ENCODE data around the gene SEC14L3. TPM values are rescaled to one million over a fixed set of nuclear protein-coding genes. Genes with fewer than 3 reads are reported as not detected.

Gene SEC14L3
- total RNA-seq, 6 experiments from 2014 or later = 0.31 to 1.1 (median 0.55) TPM; not detected in 2

GRCh38 chr22:30447656-30448055 is 24.2 kb downstream of the SEC14L3 start:
- no peak overlapping the region for H3K4me3 ChIP-seq
- 33% methylated on average over 1 of the region's 3 CpGs for WGBS (ENCODE audit: insufficient coverage, low coverage, low lambda C conversion rate, missing lambda C conversion rate)
- DNase-seq (peak in 1 of 3 donors; percentile 22), ATAC-seq (no peak)
- no peaks in the 10 kb centered on the region for H3K9me3 ChIP-seq
- intact Hi-C loops (cut with DNase I) = loop anchor here in 1 of 2 donors (2.0 kb wide), 1 partner anchor 37 kb away; no protein-coding TSS in a partner anchor
- TF ChIP-seq CTCF (IDR thresholded peaks at IDR 0.05) (no peak), POLR2A (IDR thresholded peaks at IDR 0.05) (no peak)
- H3K36me3 ChIP-seq = no peaks in the 10 kb centered on the region
- H3K27me3 ChIP-seq = no peaks in the 10 kb centered on the region
- no peak overlapping the region for H3K27ac ChIP-seq
- H3K4me1 ChIP-seq = peaks cover 0 to 12% (median 0%) of the 10 kb centered on the region in 4 donors

- Histone ChIP-seq H3K27me3 (no peaks in the 10 kb centered on the region), H3K4me1 (peaks cover 0 to 12% (median 0%) of the 10 kb centered on the region in 4 donors), H3K9me3 (no peaks in the 10 kb centered on the region), H3K4me3 (no peak overlapping the region), H3K36me3 (no peaks in the 10 kb centered on the region), H3K27ac (no peak overlapping the region)
- TF ChIP-seq CTCF (IDR thresholded peaks at IDR 0.05) (no peak), POLR2A (IDR thresholded peaks at IDR 0.05) (no peak)
- no peak for DNase-seq
- peak in 3 of 4 donors; percentile 39 to 67 (median 51) for ATAC-seq
- WGBS (ENCODE audit: insufficient coverage, low coverage, low lambda C conversion rate, missing lambda C conversion rate) = 34% methylated on average over 5 of the region's 5 CpGs
- intact Hi-C loops (cut with DNase I) = loop anchor here in 1 of 2 donors (2.0 kb wide), 1 partner anchor 39 kb away; no protein-coding TSS in a partner anchor
Measured at GRCh38 chr22:30445438-30446145, 26.2 kb downstream of the SEC14L3 start.

- Histone ChIP-seq H3K4me1 (peaks cover 0 to 12% (median 0%) of the 10 kb centered on the region in 4 donors), H3K27me3 (no peaks in the 10 kb centered on the region), H3K4me3 (no peak overlapping the region), H3K9me3 (no peaks in the 10 kb centered on the region), H3K27ac (no peak overlapping the region), H3K36me3 (no peaks in the 10 kb centered on the region)
- intact Hi-C loops (cut with DNase I) = no loop called here
- DNase-seq (peak in 2 of 3 donors; percentile 56 to 62), ATAC-seq (peak; percentile 87 to 94 (median 92))
- peak; percentile 79 to 88 (median 82) for TF ChIP-seq CTCF (IDR thresholded peaks at IDR 0.05)
- no peak for TF ChIP-seq POLR2A (IDR thresholded peaks at IDR 0.05)
- 4% methylated on average over 4 of the region's 11 CpGs for WGBS (ENCODE audit: insufficient coverage, low coverage, low lambda C conversion rate, missing lambda C conversion rate)
Measured at GRCh38 chr22:30444632-30445437, 27.0 kb downstream of the SEC14L3 start.

- no peak for ATAC-seq
- intact Hi-C loops (cut with DNase I) = no loop called here
- no peaks in the 10 kb centered on the region for H3K9me3 ChIP-seq
- H3K36me3 ChIP-seq = no peaks in the 10 kb centered on the region
- H3K4me1 ChIP-seq = peaks cover 0 to 12% (median 0%) of the 10 kb centered on the region in 4 donors
- no peak overlapping the region for H3K4me3 ChIP-seq
- no peaks in the 10 kb centered on the region for H3K27me3 ChIP-seq
- H3K27ac ChIP-seq = no peak overlapping the region
- 40% methylated on average over 1 of the region's 9 CpGs for WGBS (ENCODE audit: insufficient coverage, low coverage, low lambda C conversion rate, missing lambda C conversion rate)
- peak in 1 of 3 donors; percentile 6 for DNase-seq
- TF ChIP-seq POLR2A (IDR thresholded peaks at IDR 0.05) = no peak
- no peak for TF ChIP-seq CTCF (IDR thresholded peaks at IDR 0.05)
Measured at GRCh38 chr22:30441088-30441487, 30.7 kb downstream of the SEC14L3 start.

Data from right lobe of liver (tissue), 6 donors.